Lung microvascular endothelial cell (primary cell): ENCODE data around the gene TTC23L. TPM values are rescaled to one million over a fixed set of nuclear protein-coding genes. Genes with fewer than 3 reads are reported as not detected.
A peak's percentile ranks its signal among the peaks of the same experiment; 100 is the strongest.

Experiments used
- DNase-seq, 2 donors: peaks; one replicate each; pipeline versions ENCODE4 v3.0.0 to v3.0.0-alpha.2; 2010; ENCODE audit warnings: low read depth in 2 of 2
- total RNA-seq: library from RNA; depleted of rRNA; stranded (reverse); fragments of >200 nt; gene quantifications from 2 replicates; pipeline ENCODE4 v1.2.1, GENCODE V29; 2014

Gene TTC23L
- total RNA-seq, 1 donor from 2014 or later: not detected

DNA sequence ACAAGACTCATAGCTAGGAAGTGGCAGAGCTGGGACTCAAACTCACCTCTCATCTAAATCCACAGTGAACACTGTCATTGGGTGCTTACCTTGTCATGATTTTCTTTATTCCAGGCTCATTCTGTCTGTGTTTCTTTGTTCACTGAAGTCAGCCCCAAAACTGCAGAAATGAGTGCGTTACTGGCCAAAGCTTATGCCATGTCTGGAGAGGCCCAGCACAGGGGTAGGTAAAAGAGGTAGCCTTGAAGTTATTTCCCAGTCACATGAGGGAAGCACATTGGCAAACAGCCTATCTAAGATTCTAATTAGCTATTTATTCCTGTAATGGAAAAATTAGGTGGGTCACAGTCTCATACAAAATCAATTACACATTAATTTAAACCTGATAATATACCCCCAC lies 29.8 kb downstream of the TTC23L start:
- no peak for DNase-seq

DNA sequence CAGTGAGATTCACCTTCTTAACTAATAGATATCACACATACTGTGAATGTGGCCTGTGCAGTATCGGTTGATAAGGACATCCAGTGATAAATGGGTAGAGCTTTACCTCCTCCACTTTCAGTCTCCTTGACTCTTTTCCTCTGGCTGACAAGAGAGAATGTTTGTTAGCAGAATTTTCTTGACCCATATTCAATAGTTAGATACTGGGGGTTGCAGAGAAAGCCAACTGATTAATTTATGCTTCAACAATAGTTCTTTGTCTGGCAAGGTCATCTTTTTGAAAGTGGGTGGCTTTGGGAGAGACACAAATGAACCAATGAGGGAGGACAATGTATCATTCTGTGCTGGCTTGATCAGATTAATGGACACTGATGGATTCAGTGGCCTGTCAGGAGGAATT lies 30.3 kb downstream of the TTC23L start:
- DNase-seq: no peak

DNA sequence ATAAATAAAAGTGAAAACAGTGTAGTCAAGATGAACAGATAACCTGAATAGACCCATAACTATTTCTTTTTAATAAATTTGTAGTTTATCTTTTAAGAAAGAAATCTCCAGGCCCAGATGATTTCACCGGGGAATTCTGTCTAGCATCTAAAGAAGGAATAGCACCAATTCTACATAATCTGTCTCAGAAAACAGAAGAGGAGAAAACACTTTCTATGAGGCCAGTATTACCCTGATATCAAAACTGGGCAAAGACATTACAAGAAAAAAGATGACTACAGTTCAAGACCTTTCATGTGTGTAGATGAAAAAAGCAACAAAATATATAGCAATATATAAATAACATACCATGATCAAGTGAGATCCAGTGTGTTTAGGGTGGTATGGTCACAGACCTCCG lies 31.4 kb downstream of the TTC23L start:
- DNase-seq: no peak

DNA sequence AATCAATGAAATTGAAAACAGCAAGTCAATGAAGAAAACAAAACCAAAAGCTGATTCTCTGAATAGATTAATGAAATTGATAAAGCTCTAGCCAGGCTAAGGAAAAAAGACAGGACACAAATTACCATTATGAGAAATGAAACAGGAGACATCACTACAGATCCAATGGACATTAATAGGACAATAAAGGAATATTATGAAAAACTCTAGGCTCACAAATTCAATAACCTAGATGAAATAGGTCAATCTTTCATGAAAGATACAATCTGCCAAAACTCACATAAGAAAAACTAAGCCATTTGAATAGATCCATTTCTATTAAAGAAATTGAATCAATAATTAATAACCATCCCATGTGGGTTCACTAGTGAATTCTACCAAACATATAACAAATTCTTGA lies 37.3 kb downstream of the TTC23L start:
- no peak for DNase-seq

- no peak for DNase-seq
Observed at GRCh38 chr5:34881246-34881645, 42.3 kb downstream of the TTC23L start.

DNA sequence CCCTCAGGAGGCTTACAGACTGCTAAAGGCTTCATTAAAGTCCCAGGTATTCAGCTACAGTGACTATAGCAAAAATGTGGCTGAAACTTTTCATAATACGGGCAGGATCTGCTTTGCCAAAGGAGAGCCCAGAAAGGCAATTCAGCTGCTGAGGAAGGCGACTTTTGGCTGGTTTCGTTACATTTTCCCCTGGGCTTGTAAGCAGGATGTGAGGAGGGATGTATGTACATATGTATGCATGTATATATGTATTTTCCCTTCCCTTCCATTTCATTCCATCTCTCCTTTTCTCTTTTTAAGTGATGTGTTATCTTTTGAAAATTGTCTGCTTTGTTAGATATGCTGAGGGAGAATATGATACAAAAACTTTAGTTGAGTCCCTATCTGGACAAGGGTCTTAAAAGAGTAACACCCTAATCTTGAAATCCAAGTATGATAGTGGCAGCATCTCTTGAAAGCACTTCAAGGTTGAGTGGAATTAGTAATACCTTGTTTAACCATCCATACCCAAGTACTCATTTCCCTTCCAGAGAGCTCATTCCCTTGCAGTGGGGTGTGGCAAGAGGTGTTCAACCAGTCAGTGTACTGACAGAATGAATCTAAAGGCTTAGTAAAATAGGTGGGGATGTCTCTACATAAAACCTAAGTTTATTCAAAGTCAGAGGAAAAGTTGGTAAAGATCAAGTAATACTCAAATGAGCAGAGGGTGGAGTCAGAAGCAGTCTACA lies 47.6 kb downstream of the TTC23L start:
- no peak for DNase-seq

- no peak for DNase-seq
Observed at GRCh38 chr5:34889394-34889793, 50.4 kb downstream of the TTC23L start.

- DNase-seq: no peak
Observed at GRCh38 chr5:34891981-34892380, 53.0 kb downstream of the TTC23L start.

DNA sequence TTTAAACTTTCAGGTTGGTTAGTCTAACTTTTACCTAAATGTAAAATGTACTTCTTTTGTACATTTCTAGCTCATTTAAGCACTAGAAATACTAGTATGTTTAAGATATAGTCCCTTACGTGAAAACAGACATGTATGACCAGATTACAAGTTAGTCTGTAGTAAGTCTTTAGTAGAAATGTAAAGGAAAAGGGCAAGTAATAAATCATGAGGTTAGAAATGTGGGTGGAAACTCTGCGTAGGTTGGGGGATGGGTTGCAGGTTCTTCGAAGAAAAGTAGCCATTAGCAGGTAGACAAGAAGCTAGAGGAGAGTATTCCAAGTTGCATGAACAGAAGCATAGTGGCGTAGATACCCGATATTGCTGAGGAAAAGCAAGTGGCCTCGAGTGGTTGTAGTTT lies 53.5 kb downstream of the TTC23L start:
- DNase-seq: no peak

- DNase-seq: no peak
Observed at GRCh38 chr5:34894716-34895115, 55.8 kb downstream of the TTC23L start.

- no peak for DNase-seq
Observed at GRCh38 chr5:34895641-34896419, 56.9 kb downstream of the TTC23L start.

GRCh38 chr5:34897646-34898045 lies 58.7 kb downstream of the TTC23L start:
- DNase-seq: no peak

- DNase-seq: peak; percentile 79 to 86
Observed at GRCh38 chr5:34898258-34898895, 59.4 kb downstream of the TTC23L start.

DNA sequence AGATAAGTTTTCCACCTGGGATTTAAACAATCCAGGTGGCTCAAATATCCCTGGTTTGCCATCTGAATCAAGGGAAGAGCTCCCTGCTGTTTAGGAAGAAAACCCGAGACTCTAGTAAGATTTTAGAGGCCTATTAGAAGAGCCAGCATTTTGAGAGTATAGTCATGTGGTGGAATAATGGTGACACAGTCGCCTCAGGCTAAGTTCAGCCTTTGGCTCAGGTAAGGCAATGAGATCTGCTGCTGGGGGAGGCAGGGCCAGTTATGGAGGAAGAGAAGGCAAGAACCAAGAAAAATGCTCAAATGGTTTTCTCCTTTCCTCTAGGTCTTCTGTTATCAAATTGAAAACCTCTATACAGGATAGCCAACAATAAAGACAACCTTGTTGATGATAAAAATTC lies 60.1 kb downstream of the TTC23L start:
- no peak for DNase-seq

DNA sequence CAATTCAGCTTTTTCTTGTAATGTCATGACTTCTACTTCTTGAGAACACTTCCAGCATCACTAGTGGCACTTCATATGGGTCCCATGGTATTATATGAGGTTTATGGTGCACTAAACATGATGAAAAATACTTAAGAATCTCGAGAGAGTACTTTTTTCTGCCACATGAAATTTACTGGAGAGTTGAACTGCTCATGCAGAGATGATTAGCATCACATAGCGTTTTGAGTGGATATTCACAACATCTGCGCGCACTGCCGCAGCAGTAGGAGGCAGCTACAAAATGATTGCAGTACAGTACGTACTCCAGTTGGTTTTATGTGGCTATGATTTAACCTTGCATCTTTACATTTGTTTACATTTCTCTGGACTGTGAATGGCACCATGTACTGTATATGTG lies 61.7 kb downstream of the TTC23L start:
- no peak for DNase-seq

DNA sequence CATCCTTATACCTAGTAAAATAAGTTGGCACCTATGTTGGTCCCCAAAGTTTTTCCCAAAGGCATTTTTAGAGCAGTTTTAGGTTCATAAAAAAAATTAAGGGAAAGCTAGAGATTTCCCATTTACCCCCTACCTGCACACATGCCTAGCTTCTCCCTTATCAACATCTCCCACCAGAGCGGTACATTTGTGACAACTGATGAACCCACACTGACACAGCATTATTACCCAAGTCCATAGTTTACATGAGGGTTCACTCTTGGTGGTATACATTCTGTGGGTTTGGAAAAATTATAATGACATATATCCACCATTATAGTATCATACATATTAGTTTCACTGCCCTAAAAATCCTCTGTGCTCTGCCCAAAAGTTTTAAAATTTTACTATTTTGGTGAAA lies 64.3 kb downstream of the TTC23L start:
- DNase-seq: no peak

DNA sequence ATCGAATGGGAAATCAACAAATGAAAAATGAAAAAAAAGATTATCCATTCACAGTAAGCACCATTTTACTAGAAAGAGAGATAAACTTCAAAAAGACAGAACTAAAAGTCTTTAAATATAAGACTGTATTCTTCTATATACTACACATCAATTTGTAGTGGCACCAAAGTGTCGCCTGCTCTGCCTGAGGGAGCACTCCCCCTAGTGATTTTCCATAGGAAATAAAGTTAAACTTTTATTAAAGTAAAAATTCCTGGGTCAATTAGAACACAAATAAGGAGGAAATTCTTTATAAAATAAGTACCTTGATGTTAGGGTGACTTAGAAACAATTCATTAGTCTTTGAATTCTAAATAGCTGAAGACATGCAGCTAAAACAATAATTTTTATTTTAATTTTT lies 66.6 kb downstream of the TTC23L start:
- peak; percentile 26 to 50 for DNase-seq

GRCh38 chr5:34913072-34913471 lies 74.1 kb downstream of the TTC23L start:
- no peak for DNase-seq

DNA sequence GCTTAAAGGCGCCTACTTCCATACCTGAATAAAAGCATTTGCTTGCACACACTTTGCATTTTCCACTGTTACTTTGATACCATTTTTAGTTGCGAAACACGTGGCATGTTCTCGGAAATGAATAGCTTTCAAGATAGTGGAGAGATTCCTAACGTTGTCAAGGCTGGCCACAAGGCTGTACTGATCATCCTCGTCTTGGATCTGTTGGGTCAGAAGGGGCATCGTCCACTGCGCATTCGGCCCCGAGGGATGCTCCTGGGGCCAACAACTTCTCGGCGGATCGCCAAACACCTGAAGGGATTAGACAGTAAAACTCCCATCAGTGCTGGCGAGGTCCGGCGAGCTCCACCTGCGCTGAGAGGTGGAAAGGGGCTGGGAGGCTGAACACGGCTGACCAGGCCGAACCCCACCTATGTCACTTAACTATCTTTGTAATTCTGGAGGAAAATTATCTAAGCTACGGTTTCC lies 75.7 kb downstream of the TTC23L start:
- peak in 1 of 2 donors; percentile 8 for DNase-seq

DNA sequence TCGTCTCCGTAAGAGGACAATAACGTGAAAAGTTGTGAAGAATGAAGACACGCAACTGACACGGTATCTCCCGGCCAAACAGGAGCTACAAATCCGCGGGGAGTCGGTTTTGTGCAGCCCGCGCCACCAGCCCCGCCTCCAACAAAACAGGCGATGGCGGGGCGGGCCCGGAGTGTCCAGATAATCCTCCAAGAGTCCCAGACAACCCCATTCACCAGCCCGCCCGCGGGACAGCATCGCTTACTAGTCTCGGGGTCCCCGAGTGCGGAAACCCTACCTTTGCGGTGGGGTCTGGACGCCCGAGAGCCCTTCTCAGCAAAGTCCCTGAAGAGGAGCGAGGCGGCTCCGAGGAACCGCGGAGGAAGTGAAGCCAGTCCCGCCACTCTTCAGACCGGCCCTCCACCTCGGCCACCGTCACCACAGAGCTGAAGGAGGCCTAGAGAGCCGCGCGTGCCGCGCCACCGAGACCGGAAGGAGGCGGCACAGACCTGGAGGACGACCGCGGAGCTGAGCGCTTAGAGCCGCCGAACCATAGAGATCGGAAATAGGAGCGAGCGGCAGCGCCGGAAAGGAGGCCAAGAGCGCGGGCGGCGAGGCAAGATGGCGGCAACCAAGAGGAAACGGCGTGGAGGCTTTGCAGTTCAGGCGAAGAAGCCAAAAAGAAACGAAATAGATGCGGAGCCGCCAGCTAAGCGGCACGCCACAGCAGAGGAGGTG lies 76.3 kb downstream of the TTC23L start, which contains the start of the genes BRIX1 and RAD1:
Gene BRIX1, plus strand, starts transcription at position 573 of the 717 bp plus-strand sequence. Its CDS starts 28 bp downstream, at position 601.
Gene RAD1, minus strand, starts transcription at position 366 of the 717 bp plus-strand sequence. CDS start 612 bp downstream, outside the sequence.
- peak; percentile 97 to 98 for DNase-seq

DNA sequence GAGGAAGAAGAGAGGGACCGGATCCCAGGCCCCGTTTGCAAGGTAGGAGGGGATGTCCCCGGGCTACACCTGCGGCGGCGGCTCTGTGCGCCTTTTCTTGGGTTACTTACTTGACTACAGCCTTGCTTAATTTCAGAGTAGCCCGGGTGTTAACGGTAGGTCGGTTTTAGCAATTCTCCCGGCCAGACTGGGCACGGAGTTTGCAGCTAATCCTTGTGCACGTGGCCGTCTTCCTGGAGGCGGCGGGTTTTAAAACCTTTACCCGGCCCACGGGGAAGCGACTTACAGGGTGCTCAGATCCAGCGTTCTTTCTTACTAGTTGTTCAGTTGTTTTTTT lies 76.9 kb downstream of the TTC23L start:
- peak; percentile 11 to 17 for DNase-seq

DNA sequence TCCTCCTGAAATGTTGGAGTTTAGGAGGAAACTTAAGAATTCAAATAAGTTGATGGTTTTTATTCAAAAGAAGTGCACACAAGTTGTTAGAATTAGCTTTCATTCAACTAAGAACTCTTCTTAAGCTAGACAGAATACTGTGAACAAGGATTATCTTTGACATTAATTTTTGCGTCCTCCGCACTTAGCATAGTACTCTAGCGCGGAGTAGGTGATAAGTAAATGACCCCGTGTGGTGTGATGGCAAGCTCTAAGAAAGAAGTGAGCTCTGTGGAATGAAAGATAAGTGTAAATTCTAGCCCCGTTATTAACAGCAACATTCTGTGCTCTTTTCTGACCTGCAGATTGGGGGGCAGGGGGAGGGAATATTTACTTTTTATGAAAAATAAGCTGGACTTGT lies 77.6 kb downstream of the TTC23L start:
- no peak for DNase-seq
